HepG2 (cell line): Measurements from ENCODE around the gene CYP4F2. TPM values are rescaled to one million over a fixed set of nuclear protein-coding genes. Genes with fewer than 3 reads are reported as not detected.

Experiments
- ARID2 ChIP-seq: sonication (generic); formaldehyde crosslinking; IDR thresholded peaks from 2 replicates; pipeline ENCODE4 v1.8.1; 2022; ENCODE audit warnings: mild to moderate bottlenecking, missing genetic modification reagents, borderline replicate concordance
- BRD4 ChIP-seq: sonication (generic); formaldehyde crosslinking; IDR thresholded peaks from 2 replicates; pipeline ENCODE4 v1.4.0; 2020; ENCODE audit warnings: missing genetic modification reagents
- EED ChIP-seq: sonication (generic); formaldehyde crosslinking; IDR thresholded peaks from 2 replicates; pipeline ENCODE4 v1.5.0; 2020; ENCODE audit warnings: mild to moderate bottlenecking, missing genetic modification reagents
- ELK4 ChIP-seq: sonication (generic); formaldehyde crosslinking; IDR thresholded peaks from 2 replicates; pipeline ENCODE4 v1.9.0; 2021; ENCODE audit warnings: missing genetic modification reagents, borderline replicate concordance
- FOSL2 ChIP-seq: sonication (generic); formaldehyde crosslinking; IDR thresholded peaks from 2 replicates; pipeline ENCODE4 v1.4.0; 2020; ENCODE audit warnings: missing genetic modification reagents
- IRX3 ChIP-seq: sonication (generic); formaldehyde crosslinking; IDR thresholded peaks from 2 replicates; pipeline ENCODE4 v1.8.1; 2023; ENCODE audit warnings: mild to moderate bottlenecking, low read depth, missing genetic modification reagents, borderline replicate concordance
- LCORL ChIP-seq, 2 experiments: fragments of 450-650 bp in 1 of 2; sonication (generic) in 1 of 2; formaldehyde crosslinking in 1 of 2; IDR thresholded peaks; 2 replicates each; pipeline versions ENCODE4 v1.5.0 to v1.6.1; 2017 to 2020; ENCODE audit warnings: antibody characterized with exemption in 1 of 2, missing genetic modification reagents in 1 of 2
- NR2C2 ChIP-seq: sonication (generic); formaldehyde crosslinking; IDR thresholded peaks from 2 replicates; pipeline ENCODE4 v1.4.0; 2020; ENCODE audit warnings: missing genetic modification reagents, mild to moderate bottlenecking, moderate library complexity, borderline replicate concordance
- SCMH1 ChIP-seq: sonication (generic); formaldehyde crosslinking; IDR thresholded peaks from 2 replicates; pipeline ENCODE4 v1.9.0; 2021; ENCODE audit warnings: missing genetic modification reagents, mild to moderate bottlenecking, borderline replicate concordance
- SIN3A ChIP-seq: IDR thresholded peaks from 2 replicates; pipeline ENCODE4 v1.6.1; 2011; ENCODE audit warnings: low read depth, mild to moderate bottlenecking, control low read depth, low read length, borderline replicate concordance
- SMARCC2 ChIP-seq: fragments of 450-650 bp; IDR thresholded peaks from 2 replicates; pipeline ENCODE4 v1.6.1; 2017; ENCODE audit warnings: antibody characterized with exemption, mild to moderate bottlenecking
- TOPORS ChIP-seq: sonication (generic); formaldehyde crosslinking; IDR thresholded peaks from 2 replicates; pipeline ENCODE4 v1.8.0; 2023; ENCODE audit warnings: mild to moderate bottlenecking, missing genetic modification reagents
- ZNF20 ChIP-seq: sonication (generic); formaldehyde crosslinking; IDR thresholded peaks from 2 replicates; pipeline ENCODE4 v1.4.0; 2020; ENCODE audit warnings: mild to moderate bottlenecking, moderate library complexity, missing genetic modification reagents
- ZNF557 ChIP-seq: sonication (generic); formaldehyde crosslinking; IDR thresholded peaks from 2 replicates; pipeline ENCODE4 v1.4.0; 2020; ENCODE audit warnings: missing genetic modification reagents
- ZSCAN22 ChIP-seq: sonication (generic); formaldehyde crosslinking; IDR thresholded peaks from 2 replicates; pipeline ENCODE4 v1.4.0; 2020; ENCODE audit warnings: mild to moderate bottlenecking, missing genetic modification reagents
- polyA plus RNA-seq, 8 experiments: library from polyadenylated mRNA; depleted of rRNA in 3 of 8; stranded (reverse) in 7 of 8; unstranded in 1 of 8; fragments of >200 nt; fragmentation: Illumina TruSeq in 4 of 8; extraction: Trizol in 4 of 8; gene quantifications; 2 replicates each; pipeline versions ENCODE4 v1.2.1 to v1.2.3, GENCODE V29; 2011 to 2016; ENCODE audit warnings: low read depth in 4 of 8, missing spikeins in 1 of 8, mixed read lengths in 1 of 8; ENCODE audit not compliant: insufficient read depth in 1 of 8
- total RNA-seq, 5 experiments: library from RNA; depleted of rRNA; stranded (reverse); fragments of >200 nt; fragmentation: Illumina TruSeq; extraction: Trizol; gene quantifications; 2 replicates each; pipeline ENCODE4 v1.2.3, GENCODE V29; 2016; ENCODE audit warnings: low read depth in 1 of 5
- TF ChIP-seq, protein P1 (sequence below): sonication (generic); formaldehyde crosslinking; IDR thresholded peaks from 2 replicates; pipeline ENCODE4 v1.4.0; 2020; ENCODE audit warnings: missing genetic modification reagents
- TF ChIP-seq, protein P2 (sequence below): sonication (generic); formaldehyde crosslinking; IDR thresholded peaks from 2 replicates; pipeline ENCODE4 v1.8.1; 2023; ENCODE audit warnings: mild to moderate bottlenecking, inconsistent platforms, moderate library complexity, missing genetic modification reagents, borderline replicate concordance

CYP4F2 gene
- total and polyA plus RNA-seq, 2 of the 13 experiments (the other 11 are each of a cell fraction or from before 2014, with no cell fraction given): 3.7 to 3.9 TPM

DNA sequence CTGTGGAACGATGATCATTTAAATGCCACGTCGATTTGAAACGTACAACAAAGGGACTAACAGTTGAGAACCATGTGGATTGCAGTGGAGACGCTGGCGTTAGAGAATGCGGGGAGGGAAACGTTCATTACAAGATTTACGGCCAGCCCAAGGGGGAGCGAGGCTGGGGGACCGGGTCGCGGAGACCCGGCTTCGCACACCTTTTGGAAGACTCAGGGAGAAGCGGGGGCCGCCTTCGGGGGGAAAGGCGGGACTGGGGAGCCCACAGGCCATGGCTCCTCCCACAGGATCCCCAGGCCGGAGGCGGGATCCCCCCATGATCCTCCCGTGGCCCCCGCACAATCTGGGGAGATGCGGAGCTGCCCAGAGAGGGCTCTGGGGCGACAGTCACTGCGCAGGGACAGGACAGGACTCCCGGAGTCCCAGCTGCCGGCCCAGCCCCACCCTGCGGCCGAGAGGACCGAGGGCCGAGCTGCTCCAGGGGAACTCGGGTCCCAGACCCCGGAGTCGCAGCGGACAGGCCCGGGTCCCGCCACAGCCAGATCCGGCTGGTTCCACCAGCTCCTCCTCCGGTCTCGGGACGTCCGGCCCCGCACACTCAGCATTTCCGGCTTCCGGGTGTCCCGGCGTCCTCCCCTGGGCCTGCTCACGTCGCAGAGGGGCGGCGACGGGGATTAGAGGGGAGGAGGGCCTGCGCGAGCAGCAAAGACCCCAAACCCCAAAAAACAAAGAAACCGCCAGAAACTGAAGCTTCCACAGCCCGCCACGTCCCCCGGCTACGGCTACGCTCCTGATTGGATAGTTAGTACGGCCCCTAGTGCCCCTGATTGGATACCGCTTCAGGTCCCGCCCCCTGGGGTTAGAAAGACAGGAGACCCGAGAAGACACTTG lies 61.3 kb downstream of the CYP4F2 start (continued):
- TF ChIP-seq, protein P1, sequence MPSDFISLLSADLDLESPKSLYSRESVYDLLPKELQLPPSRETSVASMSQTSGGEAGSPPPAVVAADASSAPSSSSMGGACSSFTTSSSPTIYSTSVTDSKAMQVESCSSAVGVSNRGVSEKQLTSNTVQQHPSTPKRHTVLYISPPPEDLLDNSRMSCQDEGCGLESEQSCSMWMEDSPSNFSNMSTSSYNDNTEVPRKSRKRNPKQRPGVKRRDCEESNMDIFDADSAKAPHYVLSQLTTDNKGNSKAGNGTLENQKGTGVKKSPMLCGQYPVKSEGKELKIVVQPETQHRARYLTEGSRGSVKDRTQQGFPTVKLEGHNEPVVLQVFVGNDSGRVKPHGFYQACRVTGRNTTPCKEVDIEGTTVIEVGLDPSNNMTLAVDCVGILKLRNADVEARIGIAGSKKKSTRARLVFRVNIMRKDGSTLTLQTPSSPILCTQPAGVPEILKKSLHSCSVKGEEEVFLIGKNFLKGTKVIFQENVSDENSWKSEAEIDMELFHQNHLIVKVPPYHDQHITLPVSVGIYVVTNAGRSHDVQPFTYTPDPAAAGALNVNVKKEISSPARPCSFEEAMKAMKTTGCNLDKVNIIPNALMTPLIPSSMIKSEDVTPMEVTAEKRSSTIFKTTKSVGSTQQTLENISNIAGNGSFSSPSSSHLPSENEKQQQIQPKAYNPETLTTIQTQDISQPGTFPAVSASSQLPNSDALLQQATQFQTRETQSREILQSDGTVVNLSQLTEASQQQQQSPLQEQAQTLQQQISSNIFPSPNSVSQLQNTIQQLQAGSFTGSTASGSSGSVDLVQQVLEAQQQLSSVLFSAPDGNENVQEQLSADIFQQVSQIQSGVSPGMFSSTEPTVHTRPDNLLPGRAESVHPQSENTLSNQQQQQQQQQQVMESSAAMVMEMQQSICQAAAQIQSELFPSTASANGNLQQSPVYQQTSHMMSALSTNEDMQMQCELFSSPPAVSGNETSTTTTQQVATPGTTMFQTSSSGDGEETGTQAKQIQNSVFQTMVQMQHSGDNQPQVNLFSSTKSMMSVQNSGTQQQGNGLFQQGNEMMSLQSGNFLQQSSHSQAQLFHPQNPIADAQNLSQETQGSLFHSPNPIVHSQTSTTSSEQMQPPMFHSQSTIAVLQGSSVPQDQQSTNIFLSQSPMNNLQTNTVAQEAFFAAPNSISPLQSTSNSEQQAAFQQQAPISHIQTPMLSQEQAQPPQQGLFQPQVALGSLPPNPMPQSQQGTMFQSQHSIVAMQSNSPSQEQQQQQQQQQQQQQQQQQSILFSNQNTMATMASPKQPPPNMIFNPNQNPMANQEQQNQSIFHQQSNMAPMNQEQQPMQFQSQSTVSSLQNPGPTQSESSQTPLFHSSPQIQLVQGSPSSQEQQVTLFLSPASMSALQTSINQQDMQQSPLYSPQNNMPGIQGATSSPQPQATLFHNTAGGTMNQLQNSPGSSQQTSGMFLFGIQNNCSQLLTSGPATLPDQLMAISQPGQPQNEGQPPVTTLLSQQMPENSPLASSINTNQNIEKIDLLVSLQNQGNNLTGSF (CRISPR knock-in tag): no peak
- TF ChIP-seq IRX3 (CRISPR knock-in tag): no peak
- TF ChIP-seq ARID2 (CRISPR knock-in tag): no peak
- TF ChIP-seq BRD4 (CRISPR knock-in tag): no peak
- TF ChIP-seq FOSL2 (CRISPR knock-in tag): peak; percentile 30
- TF ChIP-seq TOPORS: peak; percentile 31; the same call in 1 of the 2 replicates
- no peak for TF ChIP-seq SCMH1 (CRISPR knock-in tag)
- TF ChIP-seq ELK4: 0 out of 2 replicates have a peak, but pooled peaks have one; percentile 53
- TF ChIP-seq, protein P2, sequence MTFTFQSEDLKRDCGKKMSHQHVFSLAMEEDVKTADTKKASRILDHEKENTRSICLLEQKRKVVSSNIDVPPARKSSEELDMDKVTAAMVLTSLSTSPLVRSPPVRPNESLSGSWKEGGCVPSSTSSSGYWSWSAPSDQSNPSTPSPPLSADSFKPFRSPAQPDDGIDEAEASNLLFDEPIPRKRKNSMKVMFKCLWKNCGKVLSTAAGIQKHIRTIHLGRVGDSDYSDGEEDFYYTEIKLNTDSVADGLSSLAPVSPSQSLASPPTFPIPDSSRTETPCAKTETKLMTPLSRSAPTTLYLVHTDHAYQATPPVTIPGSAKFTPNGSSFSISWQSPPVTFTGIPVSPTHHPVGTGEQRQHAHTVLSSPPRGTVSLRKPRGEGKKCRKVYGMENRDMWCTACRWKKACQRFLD (CRISPR knock-in tag): 0 out of 2 replicates have a peak, but pooled peaks have one; percentile 60
- TF ChIP-seq NR2C2: 0 out of 2 replicates have a peak, but pooled peaks have one; percentile 47
- no peak for TF ChIP-seq EED
- no peak for TF ChIP-seq SMARCC2
- TF ChIP-seq SIN3A: no peak
- TF ChIP-seq ZNF20: no peak
- TF ChIP-seq LCORL (IDR thresholded peaks at IDR 0.05): no peak
- TF ChIP-seq LCORL (CRISPR knock-in tag; IDR thresholded peaks at IDR 0.05): peak; percentile 66; the same call in 1 of the 2 replicates
- no peak for TF ChIP-seq ZSCAN22 (CRISPR knock-in tag)
- TF ChIP-seq ZNF557 (CRISPR knock-in tag): no peak
